HG03196 (cell line): ENCODE measurements around the gene MRPL36.
A peak's percentile ranks its signal among the peaks of the same experiment; 100 is the strongest.
"Not testable (repeated sequence)": the region's sequence is repeated elsewhere in the genome, so short reads cannot be mapped to it uniquely, and the experiment has no call there.

ENCODE experiments used
- ATAC-seq: cut with Tn5 transposase; IDR thresholded peaks from one replicate; pipeline ENCODE4 v1.9.1; 2021; ENCODE audit not compliant: unreplicated experiment

MRPL36 gene

GRCh38 chr5:1799602-1800471, at the start of gene MRPL36:
Gene MRPL36 (minus strand): TSS chr5:1799837. CDS start chr5:1798935, 902 bp downstream.
- peak; percentile 49 for ATAC-seq

GRCh38 chr5:1847611-1848010, 48.0 kb upstream of the MRPL36 start:
- ATAC-seq: no peak

- no peak for ATAC-seq
These were observed 47.4 kb upstream of the MRPL36 start for GRCh38 chr5:1847056-1847455.

- no peak for ATAC-seq
These were observed 46.9 kb upstream of the MRPL36 start for GRCh38 chr5:1846583-1846982.

- no peak for ATAC-seq
These were observed 46.1 kb upstream of the MRPL36 start for GRCh38 chr5:1845696-1846095.

- ATAC-seq: no peak
These were observed 45.2 kb upstream of the MRPL36 start for GRCh38 chr5:1844708-1845436.

- not testable (repeated sequence) for ATAC-seq
These were observed 44.1 kb upstream of the MRPL36 start for GRCh38 chr5:1843761-1844160.

- no peak for ATAC-seq
These were observed 42.6 kb upstream of the MRPL36 start for GRCh38 chr5:1842004-1842819.

GRCh38 chr5:1840741-1841521, 41.3 kb upstream of the MRPL36 start:
- no peak for ATAC-seq

- no peak for ATAC-seq
These were observed 40.5 kb upstream of the MRPL36 start for GRCh38 chr5:1840071-1840547.

- ATAC-seq: no peak
These were observed 38.4 kb upstream of the MRPL36 start for GRCh38 chr5:1838013-1838412.

- ATAC-seq: no peak
These were observed 37.5 kb upstream of the MRPL36 start for GRCh38 chr5:1836891-1837880.

GRCh38 chr5:1836176-1836890, 36.7 kb upstream of the MRPL36 start:
- no peak for ATAC-seq

GRCh38 chr5:1835431-1835830, 35.8 kb upstream of the MRPL36 start:
- ATAC-seq: no peak

GRCh38 chr5:1834721-1835429, 35.2 kb upstream of the MRPL36 start:
- no peak for ATAC-seq

- ATAC-seq: no peak
These were observed 34.5 kb upstream of the MRPL36 start for GRCh38 chr5:1834022-1834551.

- no peak for ATAC-seq
These were observed 33.8 kb upstream of the MRPL36 start for GRCh38 chr5:1833264-1834021.
